HG03378 (cell line): ENCODE measurements around the gene LCE1B.

ENCODE experiments used
- ATAC-seq: cut with Tn5 transposase; IDR thresholded peaks from one replicate; pipeline ENCODE4 v1.9.1; 2021; ENCODE audit warnings: mild to moderate bottlenecking, moderate library complexity; ENCODE audit not compliant: unreplicated experiment

Gene LCE1B

DNA sequence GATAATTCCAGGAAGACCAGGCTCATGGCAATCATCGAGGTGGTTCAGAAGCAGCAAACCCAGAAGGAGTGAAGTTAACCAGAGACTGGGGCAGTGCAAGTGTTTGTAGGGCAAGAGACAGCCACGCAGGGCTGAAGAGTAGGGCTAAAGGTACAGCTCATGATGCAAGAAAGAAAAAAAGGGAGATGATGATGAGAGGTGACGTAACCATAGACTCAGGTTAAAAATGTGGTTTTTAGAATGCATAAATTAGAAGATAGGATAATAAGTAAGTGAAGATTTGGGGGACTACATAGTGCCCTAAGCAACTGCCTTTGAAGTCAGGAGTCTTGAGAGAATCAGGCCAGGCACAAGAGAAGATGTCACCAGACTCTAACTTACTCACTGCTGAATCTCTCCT lies 48.4 kb downstream of the LCE1B start:
- no peak for ATAC-seq

DNA sequence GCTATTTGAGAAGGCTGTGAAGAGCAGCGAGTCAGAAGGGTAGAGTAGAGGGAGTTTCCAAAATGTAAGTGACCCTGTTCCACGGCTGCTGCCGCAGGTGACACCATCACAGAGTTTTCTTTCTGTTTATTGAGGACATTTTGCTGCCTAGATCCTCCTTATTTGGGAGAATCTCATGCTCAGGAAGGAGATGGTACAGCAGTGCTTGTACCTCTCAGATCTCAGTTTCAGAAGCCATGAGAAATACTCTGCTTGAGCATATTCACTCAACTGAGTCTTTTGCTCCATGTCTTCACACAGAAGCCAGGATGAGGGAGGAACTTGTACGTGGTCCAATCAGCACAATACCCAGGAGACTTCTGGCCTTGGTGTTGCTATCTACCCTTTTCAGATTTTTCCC lies 49.6 kb downstream of the LCE1B start:
- no peak for ATAC-seq
